Stomach (tissue), 4 donors: ENCODE results near the gene DIPK1B.

ENCODE experiments used
- EP300 ChIP-seq: sonication (generic); formaldehyde crosslinking; IDR thresholded peaks from one replicate; pipeline ENCODE4 v1.6.1; 2017; ENCODE audit warnings: antibody characterized with exemption
- POLR2A ChIP-seq, 4 donors: fragments of 450-650 bp; IDR thresholded peaks; one replicate each; pipeline ENCODE4 v1.6.1; 2016; ENCODE audit warnings: antibody characterized with exemption in 4 of 4, control low read depth in 2 of 4, mild to moderate bottlenecking in 1 of 4, moderate library complexity in 1 of 4
- POLR2AphosphoS5 ChIP-seq, 3 donors: sonication (generic); formaldehyde crosslinking; IDR thresholded peaks; one replicate each; pipeline ENCODE4 v1.6.1; 2016; ENCODE audit warnings: antibody characterized with exemption in 3 of 3
- TF ChIP-seq, protein P1 (sequence below), 7 experiments: fragments of 450-650 bp in 4 of 7; fragments of 200-600 bp in 3 of 7; sonication (generic) in 3 of 7; IDR thresholded peaks; one replicate each; pipeline ENCODE4 v1.5.1; 2016 to 2019; ENCODE audit warnings: antibody characterized with exemption in 7 of 7, control low read depth in 2 of 7, mild to moderate bottlenecking in 1 of 7

DNA sequence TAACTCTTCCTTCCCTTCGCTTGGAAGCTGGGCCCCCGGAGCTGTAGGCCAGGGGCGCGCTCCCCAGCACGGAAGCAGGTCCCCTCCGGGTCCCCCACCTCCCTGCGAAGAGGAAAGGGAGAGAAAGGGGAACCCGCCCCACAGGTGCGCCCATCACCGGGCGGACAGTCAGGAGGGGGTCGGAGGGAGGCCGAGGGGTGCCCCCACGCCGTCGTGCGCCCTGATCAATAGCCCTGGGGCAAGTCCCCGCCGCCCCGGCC lies 25.9 kb upstream of the DIPK1B start:
- TF ChIP-seq, protein P1, sequence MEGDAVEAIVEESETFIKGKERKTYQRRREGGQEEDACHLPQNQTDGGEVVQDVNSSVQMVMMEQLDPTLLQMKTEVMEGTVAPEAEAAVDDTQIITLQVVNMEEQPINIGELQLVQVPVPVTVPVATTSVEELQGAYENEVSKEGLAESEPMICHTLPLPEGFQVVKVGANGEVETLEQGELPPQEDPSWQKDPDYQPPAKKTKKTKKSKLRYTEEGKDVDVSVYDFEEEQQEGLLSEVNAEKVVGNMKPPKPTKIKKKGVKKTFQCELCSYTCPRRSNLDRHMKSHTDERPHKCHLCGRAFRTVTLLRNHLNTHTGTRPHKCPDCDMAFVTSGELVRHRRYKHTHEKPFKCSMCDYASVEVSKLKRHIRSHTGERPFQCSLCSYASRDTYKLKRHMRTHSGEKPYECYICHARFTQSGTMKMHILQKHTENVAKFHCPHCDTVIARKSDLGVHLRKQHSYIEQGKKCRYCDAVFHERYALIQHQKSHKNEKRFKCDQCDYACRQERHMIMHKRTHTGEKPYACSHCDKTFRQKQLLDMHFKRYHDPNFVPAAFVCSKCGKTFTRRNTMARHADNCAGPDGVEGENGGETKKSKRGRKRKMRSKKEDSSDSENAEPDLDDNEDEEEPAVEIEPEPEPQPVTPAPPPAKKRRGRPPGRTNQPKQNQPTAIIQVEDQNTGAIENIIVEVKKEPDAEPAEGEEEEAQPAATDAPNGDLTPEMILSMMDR (IDR thresholded peaks at IDR 0.05) = no peak
- TF ChIP-seq POLR2A (IDR thresholded peaks at IDR 0.05) (no peak), EP300 (no peak), POLR2AphosphoS5 (IDR thresholded peaks at IDR 0.05) (no peak)
